ENCODE measurements around the gene CD40LG. TPM values are rescaled to one million over a fixed set of nuclear protein-coding genes. Genes with fewer than 3 reads are reported as not detected.

CD40LG gene
- total RNA-seq = 1 to 10 TPM in 1 of 4 donors, under 1 TPM in 1, not detected in 2; 0.20 to 1.3 TPM

DNA sequence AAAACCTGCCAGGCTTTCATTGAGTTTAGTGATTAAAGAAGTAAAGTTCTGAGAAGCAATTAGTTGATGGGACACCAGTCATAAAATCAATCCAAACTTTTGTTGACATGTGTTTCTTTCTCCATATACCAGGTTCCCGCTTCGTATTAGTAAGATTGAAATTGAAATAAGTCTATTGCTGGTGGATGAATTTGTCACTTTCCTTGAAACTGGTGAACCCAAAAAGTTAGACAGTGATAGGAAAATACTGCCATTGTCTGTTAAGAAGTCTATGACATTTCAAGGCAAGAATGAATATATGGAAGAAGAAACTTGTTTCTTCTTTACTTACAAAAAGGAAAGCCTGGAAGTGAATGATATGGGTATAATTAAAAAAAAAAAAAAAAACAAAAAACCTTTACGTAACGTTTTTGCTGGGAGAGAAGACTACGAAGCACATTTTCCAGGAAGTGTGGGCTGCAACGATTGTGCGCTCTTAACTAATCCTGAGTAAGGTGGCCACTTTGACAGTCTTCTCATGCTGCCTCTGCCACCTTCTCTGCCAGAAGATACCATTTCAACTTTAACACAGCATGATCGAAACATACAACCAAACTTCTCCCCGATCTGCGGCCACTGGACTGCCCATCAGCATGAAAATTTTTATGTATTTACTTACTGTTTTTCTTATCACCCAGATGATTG is at the start of gene CD40LG:
Gene CD40LG, plus strand, starts transcription at position 482 of the 684 bp plus-strand sequence. Its CDS starts 91 bp downstream, at position 573.
- H3K27ac ChIP-seq = no peak within 1 kb of the TSS
- peaks cover 0 to 4% of the 10 kb centered on the region in 2 donors for H3K27me3 ChIP-seq
- no peak for DNase-seq (ENCODE audit: low spot score in 2 of 2)
- WGBS, 2 donors = 84 to 85% methylated on average over 10 of the region's 10 CpGs
- H3K4me1 ChIP-seq = no peaks in the 10 kb centered on the region
- H3K4me3 ChIP-seq = peak within 1 kb of the TSS in 1 of 4 donors; percentile 1
- no peaks in the 10 kb centered on the region for H3K36me3 ChIP-seq
- H3K9me3 ChIP-seq = no peaks in the 10 kb centered on the region
- TF ChIP-seq EP300 (IDR thresholded peaks at IDR 0.05) (no peak), POLR2A (IDR thresholded peaks at IDR 0.05) (no peak)
- TF ChIP-seq, protein P1, sequence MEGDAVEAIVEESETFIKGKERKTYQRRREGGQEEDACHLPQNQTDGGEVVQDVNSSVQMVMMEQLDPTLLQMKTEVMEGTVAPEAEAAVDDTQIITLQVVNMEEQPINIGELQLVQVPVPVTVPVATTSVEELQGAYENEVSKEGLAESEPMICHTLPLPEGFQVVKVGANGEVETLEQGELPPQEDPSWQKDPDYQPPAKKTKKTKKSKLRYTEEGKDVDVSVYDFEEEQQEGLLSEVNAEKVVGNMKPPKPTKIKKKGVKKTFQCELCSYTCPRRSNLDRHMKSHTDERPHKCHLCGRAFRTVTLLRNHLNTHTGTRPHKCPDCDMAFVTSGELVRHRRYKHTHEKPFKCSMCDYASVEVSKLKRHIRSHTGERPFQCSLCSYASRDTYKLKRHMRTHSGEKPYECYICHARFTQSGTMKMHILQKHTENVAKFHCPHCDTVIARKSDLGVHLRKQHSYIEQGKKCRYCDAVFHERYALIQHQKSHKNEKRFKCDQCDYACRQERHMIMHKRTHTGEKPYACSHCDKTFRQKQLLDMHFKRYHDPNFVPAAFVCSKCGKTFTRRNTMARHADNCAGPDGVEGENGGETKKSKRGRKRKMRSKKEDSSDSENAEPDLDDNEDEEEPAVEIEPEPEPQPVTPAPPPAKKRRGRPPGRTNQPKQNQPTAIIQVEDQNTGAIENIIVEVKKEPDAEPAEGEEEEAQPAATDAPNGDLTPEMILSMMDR (IDR thresholded peaks at IDR 0.05) = no peak

DNA sequence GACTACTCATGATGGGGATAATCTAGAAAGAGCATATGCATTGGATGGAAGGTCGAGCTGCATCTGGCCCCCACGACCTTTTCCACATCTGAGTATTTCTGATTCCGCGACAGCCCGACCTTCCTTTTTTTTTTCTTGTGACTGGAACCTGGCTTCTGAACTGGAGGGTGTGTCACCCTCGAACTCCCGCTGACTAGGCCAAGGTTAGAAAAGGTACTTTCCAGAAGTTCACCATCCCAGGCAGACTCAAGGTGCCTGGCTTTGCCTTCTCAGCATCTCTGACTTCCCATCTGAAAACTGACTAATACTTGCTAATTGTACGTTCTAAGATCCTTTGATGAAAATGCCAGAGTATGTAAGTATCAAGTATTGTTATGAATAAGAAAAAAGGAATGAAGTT is 49.3 kb upstream of the CD40LG start:
- Histone ChIP-seq H3K36me3 (no peaks in the 10 kb centered on the region), H3K4me1 (no peaks in the 10 kb centered on the region), H3K4me3 (no peak overlapping the region), H3K27me3 (peaks cover 0 to 13% of the 10 kb centered on the region in 2 donors), H3K9me3 (no peaks in the 10 kb centered on the region), H3K27ac (no peak overlapping the region)
- WGBS, 2 donors = 67 to 77% methylated on average over 8 of the region's 8 CpGs
- TF ChIP-seq EP300 (IDR thresholded peaks at IDR 0.05) (no peak), POLR2A (IDR thresholded peaks at IDR 0.05) (no peak)
- TF ChIP-seq, protein P1 (IDR thresholded peaks at IDR 0.05) = no peak
- DNase-seq (ENCODE audit: low spot score in 2 of 2) = no peak

DNA sequence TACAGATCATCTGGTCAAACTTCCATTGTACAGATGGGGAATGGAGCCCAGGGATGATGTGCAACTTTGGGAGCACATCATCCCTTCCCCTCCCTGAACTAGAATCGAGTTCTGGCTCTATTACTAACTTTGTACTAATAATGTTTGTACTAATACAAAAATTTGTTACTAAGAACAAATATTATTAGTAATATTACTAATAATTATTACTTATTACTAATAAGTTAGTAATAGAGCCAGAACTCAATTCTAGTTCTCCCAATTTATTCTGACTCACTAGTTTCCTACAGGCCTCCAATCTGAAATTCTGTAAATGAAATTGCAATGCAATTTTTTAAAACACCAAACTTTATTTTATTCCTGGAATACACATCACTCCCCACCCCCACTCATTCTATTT is 47.9 kb upstream of the CD40LG start:
- no peak for DNase-seq (ENCODE audit: low spot score in 2 of 2)
- no peak overlapping the region for H3K4me3 ChIP-seq
- H3K36me3 ChIP-seq = no peaks in the 10 kb centered on the region
- H3K27me3 ChIP-seq = peaks cover 0 to 11% of the 10 kb centered on the region in 2 donors
- WGBS, 2 donors = 35 to 94% methylated on average over 1 of the region's 1 CpG
- no peaks in the 10 kb centered on the region for H3K9me3 ChIP-seq
- TF ChIP-seq EP300 (IDR thresholded peaks at IDR 0.05) (no peak), POLR2A (IDR thresholded peaks at IDR 0.05) (no peak)
- TF ChIP-seq, protein P1 (IDR thresholded peaks at IDR 0.05) = no peak
- H3K27ac ChIP-seq = no peak overlapping the region
- no peaks in the 10 kb centered on the region for H3K4me1 ChIP-seq

DNA sequence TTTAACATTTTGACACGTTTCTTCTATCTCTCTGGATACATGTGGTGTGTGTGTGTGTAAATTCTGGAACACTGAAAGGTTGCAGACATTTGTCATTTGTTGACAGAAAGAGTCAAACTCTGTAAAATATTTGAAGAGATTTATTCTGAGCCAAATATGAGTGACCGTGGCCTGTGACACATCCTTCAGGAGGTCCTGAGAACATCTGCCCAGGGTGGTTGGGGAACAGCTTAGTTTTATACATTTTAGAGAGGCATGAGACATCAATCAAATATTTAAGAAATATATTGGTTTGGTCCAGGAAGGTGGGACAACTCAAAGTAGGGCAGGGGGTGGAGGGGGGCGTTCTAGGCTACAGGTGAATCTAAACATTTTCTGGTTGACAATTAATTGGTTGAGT is 40.7 kb upstream of the CD40LG start:
- 54 to 59% methylated on average over 3 of the region's 3 CpGs for WGBS, 2 donors
- H3K4me1 ChIP-seq = no peaks in the 10 kb centered on the region
- H3K27me3 ChIP-seq = peaks cover 0 to 6% of the 10 kb centered on the region in 2 donors

More for the DNA sequence above, 40.7 kb upstream of the CD40LG start:
- H3K4me3 ChIP-seq = no peak overlapping the region
- TF ChIP-seq, protein P1 (IDR thresholded peaks at IDR 0.05) = no peak
- TF ChIP-seq POLR2A (IDR thresholded peaks at IDR 0.05) = no peak
- TF ChIP-seq EP300 (IDR thresholded peaks at IDR 0.05) = no peak
- H3K36me3 ChIP-seq = no peaks in the 10 kb centered on the region
- no peak for DNase-seq (ENCODE audit: low spot score in 2 of 2)
- no peak overlapping the region for H3K27ac ChIP-seq
- H3K9me3 ChIP-seq = no peaks in the 10 kb centered on the region

Data from tibial nerve (tissue), 4 donors.